ENCODE results near the gene DRG1.
"Not testable (repeated sequence)": the region's sequence is repeated elsewhere in the genome, so short reads cannot be mapped to it uniquely, and the experiment has no call there.

Gene DRG1

DNA sequence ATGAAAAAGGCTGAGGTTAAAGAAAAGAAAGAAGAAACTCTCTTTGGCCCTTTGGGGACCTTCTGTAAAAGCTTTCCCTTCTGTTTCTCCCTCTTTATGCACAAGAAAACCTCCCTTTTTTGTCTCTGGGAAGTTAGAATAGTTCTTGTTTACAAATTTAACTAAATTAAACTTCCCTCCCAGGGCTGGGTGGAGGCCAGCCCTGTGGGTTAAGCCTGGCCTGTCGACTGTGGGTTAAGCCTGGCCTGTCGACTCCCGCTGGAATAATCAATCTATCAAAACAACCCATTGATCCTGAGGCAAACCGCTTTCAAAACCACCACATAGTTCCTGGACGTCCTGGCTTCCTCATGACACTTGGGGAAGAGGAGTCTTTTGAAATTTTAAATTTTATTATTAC is 1.2 kb upstream of the DRG1 start:
- TF ChIP-seq, protein P1, sequence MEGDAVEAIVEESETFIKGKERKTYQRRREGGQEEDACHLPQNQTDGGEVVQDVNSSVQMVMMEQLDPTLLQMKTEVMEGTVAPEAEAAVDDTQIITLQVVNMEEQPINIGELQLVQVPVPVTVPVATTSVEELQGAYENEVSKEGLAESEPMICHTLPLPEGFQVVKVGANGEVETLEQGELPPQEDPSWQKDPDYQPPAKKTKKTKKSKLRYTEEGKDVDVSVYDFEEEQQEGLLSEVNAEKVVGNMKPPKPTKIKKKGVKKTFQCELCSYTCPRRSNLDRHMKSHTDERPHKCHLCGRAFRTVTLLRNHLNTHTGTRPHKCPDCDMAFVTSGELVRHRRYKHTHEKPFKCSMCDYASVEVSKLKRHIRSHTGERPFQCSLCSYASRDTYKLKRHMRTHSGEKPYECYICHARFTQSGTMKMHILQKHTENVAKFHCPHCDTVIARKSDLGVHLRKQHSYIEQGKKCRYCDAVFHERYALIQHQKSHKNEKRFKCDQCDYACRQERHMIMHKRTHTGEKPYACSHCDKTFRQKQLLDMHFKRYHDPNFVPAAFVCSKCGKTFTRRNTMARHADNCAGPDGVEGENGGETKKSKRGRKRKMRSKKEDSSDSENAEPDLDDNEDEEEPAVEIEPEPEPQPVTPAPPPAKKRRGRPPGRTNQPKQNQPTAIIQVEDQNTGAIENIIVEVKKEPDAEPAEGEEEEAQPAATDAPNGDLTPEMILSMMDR (IDR thresholded peaks at IDR 0.05; ENCODE audit: low read depth, low read length): no peak
- no peak for DNase-seq (ENCODE audit: low read depth, low spot score)
- no peak overlapping the region for H3K4me3 ChIP-seq (ENCODE audit: low read depth, low read length)
- in situ Hi-C loops (cut with HindIII; ENCODE audit: low sequenced_read_pairs): no loop called here

DNA sequence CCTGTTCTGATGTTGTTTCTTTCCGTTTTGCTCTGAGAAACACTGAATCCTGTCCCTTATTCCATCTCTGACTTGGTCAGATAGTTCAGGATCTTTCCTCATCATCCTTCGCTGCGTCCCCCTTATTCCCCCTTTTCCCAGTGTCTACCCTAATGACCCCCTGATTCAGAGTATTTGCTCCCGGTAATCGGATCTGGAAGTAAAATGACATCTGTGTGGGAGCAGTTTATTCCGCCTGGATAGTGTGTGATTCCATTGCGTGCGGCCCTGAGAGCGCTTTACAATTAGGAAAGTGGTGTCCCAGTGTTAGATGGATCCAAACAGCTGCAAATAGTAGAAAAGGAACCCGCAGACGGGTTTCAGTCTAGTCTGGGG is 606 bp downstream of the DRG1 start:
- DNase-seq (ENCODE audit: low read depth, low spot score): peak; percentile 30
- H3K4me3 ChIP-seq (ENCODE audit: low read depth, low read length): peak overlapping the region; percentile 98
- TF ChIP-seq, protein P1 (IDR thresholded peaks at IDR 0.05; ENCODE audit: low read depth, low read length): no peak
- in situ Hi-C loops (cut with HindIII; ENCODE audit: low sequenced_read_pairs): no loop called here

DNA sequence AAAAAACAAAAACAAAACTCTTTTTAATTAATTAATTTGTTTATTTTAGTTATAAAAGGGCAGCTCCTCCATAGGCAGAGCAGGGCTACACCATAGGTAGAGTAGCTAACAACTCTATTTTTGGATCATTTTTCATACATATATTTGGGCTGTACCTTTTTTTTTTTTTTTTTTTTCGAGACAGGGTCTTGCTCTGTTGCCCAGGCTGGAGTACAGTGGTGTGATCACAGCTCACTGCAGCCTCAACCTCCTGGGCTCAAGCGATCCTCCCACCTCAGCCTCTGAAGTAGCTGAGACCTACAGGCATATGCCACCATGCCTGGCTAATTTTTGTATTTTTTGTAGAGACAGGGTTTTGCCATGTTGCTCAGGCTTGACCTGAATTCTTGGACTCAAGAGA is 2.9 kb downstream of the DRG1 start:
- H3K4me3 ChIP-seq (ENCODE audit: low read depth, low read length); in situ Hi-C loops (cut with HindIII; ENCODE audit: low sequenced_read_pairs); DNase-seq (ENCODE audit: low read depth, low spot score): not testable (repeated sequence)

DNA sequence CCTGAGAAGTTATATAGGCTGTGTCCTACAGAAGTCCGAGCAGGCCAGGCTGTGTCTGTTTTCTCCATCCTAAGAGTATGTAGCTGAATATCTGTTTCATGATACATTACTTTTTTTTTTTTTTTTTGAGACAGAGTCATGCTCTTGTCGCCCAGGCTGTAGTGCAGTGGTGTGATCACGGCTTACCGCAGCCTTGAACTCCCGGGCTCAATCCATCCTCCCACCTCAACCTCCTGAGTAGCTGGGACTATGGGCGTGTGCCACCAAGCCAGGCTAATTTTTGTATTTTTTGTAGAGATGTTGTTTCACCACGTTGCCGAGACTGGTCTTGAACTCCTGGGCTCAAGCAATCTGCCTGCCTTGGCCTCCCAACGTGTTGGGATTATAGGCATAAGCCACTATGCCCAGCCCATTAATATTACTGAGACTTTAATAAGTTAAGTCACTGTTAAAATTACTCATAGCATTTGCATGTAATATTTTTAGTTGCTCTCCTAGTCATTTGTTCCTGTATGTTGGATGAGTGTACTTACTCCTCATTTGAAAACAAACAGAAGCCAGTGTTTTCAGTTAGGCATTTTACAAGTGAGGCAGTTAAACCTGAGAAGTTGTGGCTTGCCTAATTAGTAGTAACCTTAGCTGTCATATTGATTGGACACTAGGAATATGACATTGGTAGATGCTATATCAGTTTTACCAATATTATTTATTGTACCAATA is 26.1 kb downstream of the DRG1 start:
- no peak for DNase-seq (ENCODE audit: low read depth, low spot score)
- in situ Hi-C loops (cut with HindIII; ENCODE audit: low sequenced_read_pairs): no loop called here
- TF ChIP-seq, protein P1 (IDR thresholded peaks at IDR 0.05; ENCODE audit: low read depth, low read length): no peak
- no peak overlapping the region for H3K4me3 ChIP-seq (ENCODE audit: low read depth, low read length)

DNA sequence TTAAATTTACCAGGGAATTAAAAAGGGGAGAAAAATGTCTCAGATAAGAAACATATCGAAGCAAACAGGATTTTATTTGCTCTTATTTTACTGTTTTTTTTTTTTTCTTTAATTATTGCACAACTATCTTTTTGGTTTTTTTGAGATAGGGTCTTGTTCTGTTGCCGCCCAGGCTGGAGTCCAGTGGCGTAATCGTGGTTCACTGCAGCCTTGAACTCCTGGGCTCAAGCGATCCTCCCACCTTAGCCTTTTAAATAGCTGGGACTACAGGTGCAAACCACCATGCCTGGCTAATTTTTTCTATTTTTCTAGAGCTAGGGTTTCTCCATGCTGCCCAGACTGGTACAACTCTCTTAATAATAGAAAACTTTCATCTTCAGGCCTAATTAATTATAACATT is 32.5 kb downstream of the DRG1 start:
- in situ Hi-C loops (cut with HindIII; ENCODE audit: low sequenced_read_pairs): no loop called here

DNA sequence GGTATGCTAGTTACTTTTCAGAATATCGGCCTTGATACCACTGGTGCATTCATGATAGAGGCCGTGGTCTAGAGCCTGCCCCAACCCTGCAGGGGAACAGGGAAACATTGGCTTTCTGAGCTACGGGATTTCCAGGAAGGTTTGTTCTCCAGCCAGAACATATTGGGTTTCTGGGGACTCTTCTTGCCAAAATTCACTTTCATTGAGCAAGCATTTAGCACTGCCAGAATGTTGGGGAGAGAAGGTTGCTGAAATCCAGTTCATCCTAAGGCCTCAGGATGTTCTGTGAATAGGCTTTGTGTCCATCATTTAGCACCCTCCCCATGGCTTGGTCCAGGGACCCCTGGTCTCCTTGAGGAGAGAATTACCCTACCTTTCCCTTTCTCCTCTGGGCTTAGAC is 36.7 kb downstream of the DRG1 start:
- H3K4me3 ChIP-seq (ENCODE audit: low read depth, low read length): no peak overlapping the region
- in situ Hi-C loops (cut with HindIII; ENCODE audit: low sequenced_read_pairs): no loop called here
- TF ChIP-seq, protein P1 (IDR thresholded peaks at IDR 0.05; ENCODE audit: low read depth, low read length): no peak
- no peak for DNase-seq (ENCODE audit: low read depth, low spot score)

More for the DNA sequence above, 32.5 kb downstream of the DRG1 start:
- H3K4me3 ChIP-seq (ENCODE audit: low read depth, low read length): no peak overlapping the region
- DNase-seq (ENCODE audit: low read depth, low spot score): no peak
- TF ChIP-seq, protein P1 (IDR thresholded peaks at IDR 0.05; ENCODE audit: low read depth, low read length): no peak

DNA sequence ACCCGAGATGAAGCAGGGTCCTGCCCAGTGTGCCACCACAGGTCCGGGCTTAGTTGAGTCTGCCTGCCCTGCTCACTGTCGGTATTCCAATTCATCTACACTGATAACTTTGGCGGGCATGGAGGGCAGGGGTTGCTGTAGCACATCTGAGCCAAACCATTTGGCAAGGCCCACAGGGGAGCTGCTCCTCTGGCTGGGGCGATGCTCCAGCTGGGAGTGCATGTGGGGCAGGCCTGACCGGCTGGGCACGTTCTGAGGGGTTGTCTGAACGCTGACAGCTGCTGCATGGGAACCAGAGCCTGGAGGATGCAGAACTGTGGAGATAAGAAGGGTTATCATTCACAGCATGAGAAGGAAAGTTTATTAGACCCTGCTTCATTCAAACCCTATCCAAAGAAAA is 40.4 kb downstream of the DRG1 start:
- H3K4me3 ChIP-seq (ENCODE audit: low read depth, low read length): no peak overlapping the region
- in situ Hi-C loops (cut with HindIII; ENCODE audit: low sequenced_read_pairs): no loop called here
- DNase-seq (ENCODE audit: low read depth, low spot score): no peak
- TF ChIP-seq, protein P1 (IDR thresholded peaks at IDR 0.05; ENCODE audit: low read depth, low read length): no peak

Data from astrocyte of the spinal cord (primary cell).